GM19455 (cell line): Measurements from ENCODE around the gene REPS2.

Experiments used
- ATAC-seq: cut with Tn5 transposase; IDR thresholded peaks from one replicate; pipeline ENCODE4 v1.9.1; 2021; ENCODE audit not compliant: unreplicated experiment

Gene REPS2

DNA sequence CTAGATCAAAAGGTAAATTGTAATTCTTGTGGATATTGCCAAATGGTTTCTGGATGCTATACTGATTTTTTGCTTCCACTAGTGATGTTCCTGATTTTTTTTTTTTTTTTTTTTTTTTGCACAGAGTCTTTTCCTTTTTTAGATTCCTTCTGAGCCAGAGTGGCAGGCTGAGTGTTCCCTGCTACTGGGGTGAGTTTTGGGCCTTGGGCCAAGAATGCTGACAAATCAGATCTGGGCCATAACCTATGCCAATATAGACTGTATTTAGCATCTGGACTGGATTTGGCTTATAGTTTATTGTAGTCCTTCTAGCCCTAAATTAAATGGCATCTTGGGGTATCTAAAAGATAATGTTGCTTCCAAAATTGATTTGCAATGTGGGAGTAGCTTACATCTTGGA, 52.8 kb downstream of the REPS2 start:
- ATAC-seq: no peak

GRCh38 chrX:17000751-17001150, 54.3 kb downstream of the REPS2 start:
- ATAC-seq: no peak

DNA sequence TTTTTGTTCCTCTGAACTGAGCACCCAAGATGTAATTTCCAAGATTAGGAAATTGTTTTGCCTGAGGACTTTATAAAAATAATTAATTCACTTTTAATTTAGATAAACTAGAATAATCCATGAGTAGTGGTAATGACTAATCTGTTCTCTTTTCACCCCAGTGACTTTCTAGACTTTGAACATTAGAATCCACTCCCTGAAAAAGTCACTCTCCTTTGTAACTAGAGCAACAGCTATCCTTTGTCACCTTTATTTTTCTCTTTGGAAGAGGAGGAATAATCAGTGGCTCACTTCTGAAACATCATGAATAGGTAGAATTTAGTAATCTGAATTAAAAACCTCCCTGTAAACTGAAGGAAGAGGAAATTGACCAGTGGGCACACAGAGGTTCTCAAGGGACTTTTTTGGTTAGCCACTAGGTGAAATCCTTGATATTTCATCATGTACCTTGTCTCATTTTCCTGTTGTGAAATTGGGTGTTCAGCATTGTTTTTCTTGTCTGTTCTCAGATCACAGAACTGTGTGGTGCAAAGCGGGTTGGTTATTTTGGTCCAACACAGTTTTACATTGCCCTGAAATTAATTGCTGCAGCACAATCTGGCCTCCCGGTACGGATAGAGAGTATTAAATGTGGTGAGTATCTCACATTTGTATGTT, 59.4 kb downstream of the REPS2 start:
- no peak for ATAC-seq

GRCh38 chrX:17007134-17007768, 60.8 kb downstream of the REPS2 start:
- no peak for ATAC-seq

DNA sequence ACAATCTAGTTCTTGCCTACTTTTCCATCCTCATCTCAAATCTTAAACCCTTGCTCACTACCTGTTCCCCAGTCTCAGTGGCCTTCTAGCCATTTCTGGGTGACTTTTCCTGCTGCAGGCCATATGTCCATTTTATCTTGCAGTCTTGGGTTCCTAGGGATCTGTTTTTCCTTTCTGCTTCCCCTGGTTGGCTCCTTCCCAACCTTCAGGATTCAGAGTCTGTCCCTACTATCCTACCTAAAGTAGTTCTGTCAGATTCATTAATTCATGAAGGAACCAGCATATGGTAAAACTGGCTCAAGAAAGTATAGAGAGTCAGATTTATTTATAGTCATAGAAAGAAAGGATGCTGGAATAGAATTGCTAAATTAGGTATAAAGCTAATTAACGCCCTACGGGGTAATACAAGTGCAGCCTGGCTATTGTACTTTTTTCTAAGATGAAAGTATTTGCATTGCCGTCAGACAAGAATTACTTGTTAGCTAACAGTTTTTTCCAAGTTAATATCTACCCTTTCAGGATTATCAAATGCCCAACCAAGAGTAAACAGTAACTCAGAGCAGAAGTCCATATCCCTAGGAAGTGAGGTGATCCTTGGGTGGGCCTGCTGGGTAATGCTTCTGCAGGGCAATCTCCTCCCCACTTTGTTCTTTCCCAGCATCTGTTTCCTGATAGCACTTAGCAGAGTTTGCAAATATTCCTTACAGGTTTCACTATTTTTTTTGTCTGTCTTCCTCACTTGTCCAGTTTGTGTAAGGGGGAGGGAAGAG, 63.6 kb downstream of the REPS2 start:
- ATAC-seq: no peak

GRCh38 chrX:17012465-17012864, 66.0 kb downstream of the REPS2 start:
- ATAC-seq: no peak

- ATAC-seq: no peak
Measured at GRCh38 chrX:17014216-17014615, 67.8 kb downstream of the REPS2 start.

DNA sequence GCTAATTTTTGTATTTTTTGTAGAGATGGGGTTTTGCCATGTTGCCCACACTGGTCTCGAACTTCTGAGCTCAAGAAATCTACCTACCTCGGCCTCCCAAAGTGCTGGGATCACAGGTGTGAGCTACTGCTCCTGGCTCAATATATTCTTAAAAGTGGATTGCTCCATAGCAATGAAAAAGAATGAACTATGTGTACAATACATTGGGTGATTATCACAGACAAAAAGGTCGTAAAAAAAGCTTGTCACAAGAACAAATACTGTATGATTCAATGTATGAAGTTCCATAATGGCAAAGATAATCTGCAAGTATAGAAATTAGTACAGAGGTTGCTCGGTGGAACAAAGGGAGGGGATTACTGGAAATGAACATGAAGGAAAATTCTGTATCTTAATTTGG, 70.7 kb downstream of the REPS2 start:
- ATAC-seq: no peak

DNA sequence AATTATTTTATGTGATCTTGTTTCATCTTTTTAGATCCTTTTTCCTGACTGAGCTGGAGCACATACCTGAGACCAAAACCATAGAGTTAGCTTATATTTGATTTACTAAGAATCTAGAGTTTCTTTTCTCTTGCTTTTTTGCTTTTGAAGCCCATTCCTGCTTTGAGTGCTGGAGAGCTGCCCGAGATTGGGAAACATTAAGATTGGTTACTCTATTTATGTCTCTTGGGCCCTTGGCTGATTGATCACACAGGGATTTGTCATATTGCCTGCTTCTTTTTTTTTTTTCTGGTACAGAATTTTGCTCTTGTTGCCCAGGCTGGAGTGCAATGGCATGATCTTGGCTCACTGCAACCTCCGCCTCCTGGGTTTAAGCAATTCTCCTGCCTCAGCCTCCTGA, 73.9 kb downstream of the REPS2 start:
- ATAC-seq: no peak

DNA sequence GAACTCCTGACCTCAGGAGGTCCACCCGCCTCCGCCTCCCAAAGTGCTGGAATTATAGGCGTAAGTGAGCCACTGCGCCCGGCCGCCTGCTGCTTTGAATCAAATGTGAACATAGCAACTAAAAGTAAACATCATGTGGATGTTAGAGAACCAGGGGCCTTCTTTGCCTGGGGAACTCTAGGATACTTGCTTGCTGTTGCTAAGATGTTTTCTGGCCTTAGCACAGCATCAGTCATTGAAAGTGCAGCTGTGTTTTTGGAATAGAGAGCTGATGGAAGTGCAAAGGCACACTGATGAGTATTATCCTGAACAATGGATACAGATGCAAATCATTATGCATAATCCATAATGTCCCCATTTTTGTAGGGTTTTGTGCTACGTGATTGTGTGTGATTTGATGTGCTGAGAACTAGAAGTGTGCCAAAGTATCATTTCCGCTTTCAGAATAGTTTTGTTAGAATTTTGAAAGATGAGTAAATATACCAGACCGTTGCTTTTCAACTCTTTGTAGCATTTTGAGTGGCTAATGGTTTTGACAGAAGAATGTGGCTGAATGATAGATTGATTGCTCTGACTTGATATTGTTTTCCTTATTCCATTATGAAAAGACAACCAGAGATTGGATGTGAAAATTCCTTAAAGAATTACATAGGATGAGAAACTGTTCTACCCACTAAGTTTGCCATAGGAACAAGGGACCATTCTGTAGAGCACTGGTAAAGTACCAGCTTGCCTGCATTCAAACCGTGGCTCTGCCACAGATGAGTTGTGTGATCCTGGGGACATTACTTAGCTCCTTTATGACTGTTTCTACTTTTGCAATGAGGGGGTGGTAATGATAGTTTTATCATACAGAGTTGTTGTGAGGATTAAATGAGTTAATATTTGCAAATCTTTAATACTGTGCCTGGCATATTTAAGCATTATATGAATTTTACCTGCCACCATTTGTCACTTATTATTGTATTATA, 74.7 kb downstream of the REPS2 start:
- ATAC-seq: no peak

DNA sequence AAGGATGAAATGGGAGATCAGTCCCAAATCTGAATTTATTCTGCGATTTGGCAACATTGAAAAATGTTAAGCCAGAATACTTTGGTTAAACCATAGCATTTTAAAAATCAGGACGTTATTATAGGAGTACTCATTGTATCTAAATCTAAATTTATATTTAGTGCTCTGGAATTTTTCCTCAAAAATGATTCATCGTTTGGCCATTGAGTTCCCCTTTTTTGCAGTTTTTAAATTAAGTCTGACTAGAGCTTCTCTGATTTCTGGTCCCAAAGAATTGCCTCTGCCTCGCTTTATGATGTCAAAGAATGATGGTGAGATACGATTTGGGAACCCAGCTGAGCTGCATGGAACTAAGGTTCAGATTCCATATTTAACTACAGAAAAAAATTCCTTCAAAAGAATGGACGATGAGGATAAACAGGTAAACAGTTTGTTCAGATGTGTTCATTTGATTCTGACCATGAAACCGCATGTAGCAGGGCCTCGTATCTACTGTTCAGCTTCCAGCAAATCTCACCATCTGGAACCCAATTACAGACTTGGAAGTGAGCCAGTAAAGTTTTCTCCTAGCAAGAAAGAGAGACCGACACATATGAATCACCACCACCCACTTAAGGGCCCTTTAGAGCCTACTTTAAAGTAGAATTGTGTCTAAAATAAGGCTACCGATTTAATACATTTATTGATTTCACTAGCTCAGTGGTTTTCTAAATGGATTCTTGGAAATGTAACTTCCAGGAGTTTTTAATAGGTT, 75.6 kb downstream of the REPS2 start:
- no peak for ATAC-seq

- no peak for ATAC-seq
Measured at GRCh38 chrX:17023661-17024060, 77.2 kb downstream of the REPS2 start.

GRCh38 chrX:17024886-17025285, 78.4 kb downstream of the REPS2 start:
- no peak for ATAC-seq

DNA sequence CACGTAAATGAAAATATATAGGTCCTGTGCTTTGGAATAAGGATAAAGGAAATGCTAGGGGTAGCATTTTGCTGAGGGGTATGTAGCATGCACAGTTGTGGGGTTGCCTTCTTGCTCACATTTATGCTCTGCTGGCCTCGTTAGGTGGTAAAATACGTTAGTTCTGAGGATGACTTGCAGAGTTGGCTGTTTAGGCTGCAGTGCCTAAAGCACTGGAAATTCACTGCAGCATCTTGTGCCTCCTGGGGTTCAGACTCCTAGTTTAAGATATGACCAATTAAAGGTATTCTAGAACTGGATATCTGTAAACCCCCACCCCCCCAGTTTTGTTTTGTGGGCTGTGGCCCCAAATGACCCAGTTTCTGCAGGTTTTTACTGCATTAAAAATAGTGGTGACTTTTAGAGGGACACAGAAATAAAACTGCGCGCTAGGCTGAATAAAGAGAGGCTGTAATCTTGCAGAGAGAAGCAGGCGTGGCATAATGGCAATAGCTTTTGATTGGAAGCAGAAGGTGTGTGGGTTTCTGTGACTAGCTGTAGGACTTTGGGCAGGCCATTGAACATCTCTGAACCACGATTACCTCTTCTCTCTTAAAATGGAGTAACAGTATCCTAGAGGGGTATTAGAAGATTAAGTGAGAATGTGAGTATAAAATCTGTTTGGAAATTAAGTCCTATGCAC, 79.3 kb downstream of the REPS2 start:
- ATAC-seq: no peak

- ATAC-seq: no peak
Measured at GRCh38 chrX:17027931-17028330, 81.5 kb downstream of the REPS2 start.

DNA sequence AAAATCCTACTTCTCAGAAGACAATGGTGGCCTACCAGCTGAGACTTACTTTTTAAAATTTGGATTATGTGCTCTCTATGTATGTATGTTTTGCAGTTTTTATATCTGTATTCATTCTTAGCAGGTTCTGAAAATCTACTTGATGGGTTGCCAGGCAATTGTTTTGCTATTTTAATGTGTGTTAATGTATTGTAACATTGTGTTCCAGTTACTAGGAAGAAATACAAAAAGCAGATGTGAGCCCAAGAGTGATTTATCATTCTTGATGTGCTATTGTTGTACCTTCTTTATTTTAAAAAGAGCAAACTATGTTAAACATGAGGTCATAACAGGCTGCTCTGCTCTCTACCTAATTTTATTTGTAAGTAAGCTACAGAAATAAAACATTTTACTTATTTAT, 81.9 kb downstream of the REPS2 start:
- no peak for ATAC-seq

GRCh38 chrX:17030092-17030491, 83.6 kb downstream of the REPS2 start:
- ATAC-seq: no peak

DNA sequence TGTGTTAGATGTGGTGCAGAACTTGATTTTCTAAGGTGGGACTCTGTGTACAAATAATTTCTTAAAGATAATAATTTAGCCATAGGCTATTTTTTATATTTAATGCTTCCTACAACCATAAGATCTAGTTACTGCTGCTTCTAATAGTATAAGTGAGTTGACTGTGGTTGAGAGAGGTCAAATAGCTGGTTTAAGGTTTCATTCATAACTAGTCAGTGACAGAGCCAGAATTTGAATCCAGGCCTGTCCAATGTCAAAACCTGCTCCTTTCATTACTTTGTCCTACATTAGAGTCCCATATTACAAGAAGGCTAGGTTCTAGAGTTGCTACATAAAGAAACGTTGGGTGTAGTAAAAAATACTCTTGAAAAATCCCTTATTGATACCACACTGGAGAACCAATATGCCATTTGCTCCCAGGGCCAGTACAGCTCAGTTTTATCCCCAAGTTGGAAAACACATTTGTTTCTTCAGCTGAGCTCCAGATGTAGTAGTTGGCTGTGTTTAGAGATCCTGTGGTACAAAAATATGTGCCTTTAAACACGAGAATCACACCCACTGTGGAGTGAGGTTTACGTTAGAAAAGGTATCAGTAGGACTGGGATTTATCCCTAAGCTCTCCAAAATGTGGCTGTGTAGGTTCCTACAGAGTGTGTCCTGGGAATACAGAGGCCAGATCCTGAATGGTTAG, 84.3 kb downstream of the REPS2 start:
- ATAC-seq: no peak

DNA sequence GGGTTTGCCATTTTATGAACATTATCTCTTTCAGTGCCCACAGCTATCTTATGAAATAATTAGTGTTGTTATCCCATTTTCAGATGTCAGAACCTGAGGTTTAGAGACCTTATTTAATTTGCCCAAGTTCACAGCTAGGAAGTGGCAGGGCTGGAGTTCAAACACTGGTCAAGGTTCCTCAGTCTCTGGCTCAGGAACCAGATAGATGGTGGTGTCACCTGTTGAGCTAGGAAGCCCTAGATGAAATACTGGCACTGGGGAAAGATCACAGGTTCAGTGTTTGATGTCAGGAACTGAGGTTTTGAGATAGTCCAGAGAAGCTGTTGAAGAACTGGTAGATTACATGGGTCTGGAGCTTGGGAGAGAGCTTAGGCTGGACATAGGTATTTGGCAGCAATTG, 85.4 kb downstream of the REPS2 start:
- no peak for ATAC-seq
